Fibroblast of the aortic adventitia (primary cell): ENCODE measurements around the gene VPS45. TPM values are rescaled to one million over a fixed set of nuclear protein-coding genes. Genes with fewer than 3 reads are reported as not detected.
A peak's percentile ranks its signal among the peaks of the same experiment; 100 is the strongest.
"Not testable (repeated sequence)": the region's sequence is repeated elsewhere in the genome, so short reads cannot be mapped to it uniquely, and the experiment has no call there.

ENCODE experiments used
- DNase-seq: peaks from one replicate; pipeline ENCODE4 v3.0.0-alpha.2; 2010; ENCODE audit warnings: low read depth
- H3K4me3 ChIP-seq: 2 replicates; pipeline ENCODE4 v1.5.1; 2011; ENCODE audit warnings: low read depth, mild to moderate bottlenecking, control low read depth, low read length, moderate library complexity
- total RNA-seq: library from RNA; depleted of rRNA; stranded (reverse); fragments of >200 nt; gene quantifications from 2 replicates; pipeline ENCODE4 v1.2.3, GENCODE V29; 2012; ENCODE audit warnings: low replicate concordance
- TF ChIP-seq, protein P1 (sequence below): IDR thresholded peaks from 2 replicates; pipeline ENCODE4 v1.5.1; 2011; ENCODE audit warnings: mild to moderate bottlenecking, low read length, control low read depth, inconsistent platforms; ENCODE audit not compliant: insufficient read depth

The VPS45 gene
- total RNA-seq, 1 donor = 47.8 TPM

DNA sequence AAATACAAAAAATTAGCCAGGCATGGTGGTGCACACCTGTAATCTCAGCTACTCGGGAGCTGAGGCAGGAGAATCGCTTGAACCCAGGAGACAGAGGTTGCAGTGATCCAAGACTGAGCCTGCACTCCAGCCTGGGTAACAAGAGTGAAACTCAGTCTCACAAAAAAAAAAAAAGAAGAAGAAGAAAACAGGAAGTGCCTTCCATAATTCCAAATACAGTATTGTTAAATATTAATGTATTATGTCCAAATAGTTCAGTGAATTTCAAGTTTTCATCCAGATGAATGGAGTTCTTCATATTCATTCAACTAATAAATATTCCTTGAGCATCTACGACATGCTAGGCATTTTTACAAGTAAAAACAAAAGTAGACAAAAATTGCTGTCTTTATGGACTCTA is 115.5 kb downstream of the VPS45 start:
- DNase-seq = no peak
- TF ChIP-seq, protein P1, sequence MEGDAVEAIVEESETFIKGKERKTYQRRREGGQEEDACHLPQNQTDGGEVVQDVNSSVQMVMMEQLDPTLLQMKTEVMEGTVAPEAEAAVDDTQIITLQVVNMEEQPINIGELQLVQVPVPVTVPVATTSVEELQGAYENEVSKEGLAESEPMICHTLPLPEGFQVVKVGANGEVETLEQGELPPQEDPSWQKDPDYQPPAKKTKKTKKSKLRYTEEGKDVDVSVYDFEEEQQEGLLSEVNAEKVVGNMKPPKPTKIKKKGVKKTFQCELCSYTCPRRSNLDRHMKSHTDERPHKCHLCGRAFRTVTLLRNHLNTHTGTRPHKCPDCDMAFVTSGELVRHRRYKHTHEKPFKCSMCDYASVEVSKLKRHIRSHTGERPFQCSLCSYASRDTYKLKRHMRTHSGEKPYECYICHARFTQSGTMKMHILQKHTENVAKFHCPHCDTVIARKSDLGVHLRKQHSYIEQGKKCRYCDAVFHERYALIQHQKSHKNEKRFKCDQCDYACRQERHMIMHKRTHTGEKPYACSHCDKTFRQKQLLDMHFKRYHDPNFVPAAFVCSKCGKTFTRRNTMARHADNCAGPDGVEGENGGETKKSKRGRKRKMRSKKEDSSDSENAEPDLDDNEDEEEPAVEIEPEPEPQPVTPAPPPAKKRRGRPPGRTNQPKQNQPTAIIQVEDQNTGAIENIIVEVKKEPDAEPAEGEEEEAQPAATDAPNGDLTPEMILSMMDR = no peak
- no peak overlapping the region for H3K4me3 ChIP-seq

DNA sequence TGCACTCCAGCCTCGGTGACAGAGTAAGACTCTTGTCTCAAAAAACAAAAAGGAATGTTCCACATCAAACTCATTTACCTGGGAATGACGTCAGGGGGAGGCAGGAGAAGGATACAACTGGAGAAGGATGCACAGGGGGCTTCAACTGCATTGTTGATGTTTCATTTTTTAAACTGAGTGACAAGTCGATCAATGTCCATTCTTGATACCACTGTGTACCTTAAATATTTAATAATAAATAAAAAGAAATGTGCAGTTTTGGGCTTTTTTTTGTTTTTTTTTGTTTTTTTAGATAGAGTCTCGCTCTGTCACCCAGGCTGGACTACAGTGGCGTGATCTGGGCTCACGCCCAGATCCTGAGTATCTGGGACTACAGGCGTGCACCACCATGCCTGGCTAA is 117.9 kb downstream of the VPS45 start:
- no peak overlapping the region for H3K4me3 ChIP-seq
- TF ChIP-seq, protein P1 = no peak
- no peak for DNase-seq

DNA sequence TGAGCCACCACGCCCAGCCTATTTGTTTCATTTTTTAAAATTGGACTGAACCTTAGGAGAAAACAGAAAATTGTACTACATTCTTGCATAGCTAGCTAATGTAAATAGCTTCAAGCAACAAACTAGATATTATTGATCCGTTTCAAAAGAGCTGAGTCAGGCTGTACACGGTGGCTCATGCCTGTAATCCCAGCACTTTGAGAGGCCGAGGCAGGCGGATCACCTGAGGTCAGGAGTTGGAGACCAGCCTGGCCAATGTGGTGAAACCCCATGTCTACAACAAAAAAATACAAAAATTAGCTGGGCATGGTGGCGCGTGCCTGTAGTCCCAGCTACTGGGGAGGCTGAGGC is 118.8 kb downstream of the VPS45 start:
- not testable (repeated sequence) for DNase-seq, H3K4me3 ChIP-seq

DNA sequence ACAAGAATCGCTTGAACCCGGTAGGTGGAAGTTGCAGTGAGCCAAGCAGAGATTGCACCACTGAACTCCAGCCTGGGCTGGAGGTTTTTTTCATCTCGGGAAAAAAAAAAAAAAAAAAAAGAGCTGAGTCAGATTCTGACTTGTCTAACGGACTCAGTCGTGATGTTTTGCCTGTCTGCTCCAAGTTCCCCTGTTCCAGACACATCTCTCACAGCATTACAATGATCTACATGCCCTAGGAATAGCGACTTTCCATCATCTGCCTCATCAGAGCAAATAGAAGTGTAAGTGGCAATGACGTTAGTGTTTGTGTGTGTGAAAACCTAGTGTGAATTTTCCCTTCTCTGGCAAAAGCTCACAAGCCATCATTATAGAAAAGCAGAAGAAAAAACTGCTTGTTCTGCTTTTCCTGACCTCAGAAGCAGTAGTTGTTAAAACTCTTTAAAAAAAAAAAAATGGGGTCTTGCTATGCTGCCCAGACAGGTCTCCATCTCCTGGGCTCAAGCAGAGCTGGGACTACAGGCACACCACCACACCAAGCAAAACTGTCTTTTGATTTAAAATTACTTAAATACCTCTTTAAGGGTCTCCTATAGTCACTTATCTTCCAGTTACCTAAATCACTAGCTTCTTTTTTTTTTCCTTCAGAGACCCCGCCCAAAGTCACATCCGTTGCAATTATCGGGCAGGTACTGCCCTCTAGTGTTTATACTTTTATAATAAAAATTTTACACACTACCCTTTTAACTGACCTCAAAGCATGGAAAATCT is 119.4 kb downstream of the VPS45 start:
- TF ChIP-seq, protein P1 = peak; percentile 34
- peak overlapping the region; percentile 32 for H3K4me3 ChIP-seq
- peak; percentile 70 for DNase-seq

DNA sequence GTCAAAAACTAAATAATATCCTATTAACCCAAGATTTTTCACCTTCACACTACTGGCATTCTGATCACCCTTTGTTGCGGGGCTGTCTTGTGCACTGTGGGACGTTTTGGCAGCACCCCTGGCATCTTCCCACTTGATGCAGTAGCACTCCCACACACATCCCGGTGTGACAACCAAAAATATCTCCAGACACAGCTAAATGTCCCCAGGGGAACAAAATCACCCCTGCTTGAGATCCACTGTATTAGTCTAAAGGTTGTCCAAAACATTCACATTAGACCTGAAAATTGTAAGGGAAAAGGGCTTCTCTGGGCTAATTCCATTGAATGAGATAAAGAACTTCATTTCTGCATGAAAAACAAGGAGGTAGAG is 120.0 kb downstream of the VPS45 start:
- no peak for DNase-seq
- H3K4me3 ChIP-seq = no peak overlapping the region
- TF ChIP-seq, protein P1 = no peak

DNA sequence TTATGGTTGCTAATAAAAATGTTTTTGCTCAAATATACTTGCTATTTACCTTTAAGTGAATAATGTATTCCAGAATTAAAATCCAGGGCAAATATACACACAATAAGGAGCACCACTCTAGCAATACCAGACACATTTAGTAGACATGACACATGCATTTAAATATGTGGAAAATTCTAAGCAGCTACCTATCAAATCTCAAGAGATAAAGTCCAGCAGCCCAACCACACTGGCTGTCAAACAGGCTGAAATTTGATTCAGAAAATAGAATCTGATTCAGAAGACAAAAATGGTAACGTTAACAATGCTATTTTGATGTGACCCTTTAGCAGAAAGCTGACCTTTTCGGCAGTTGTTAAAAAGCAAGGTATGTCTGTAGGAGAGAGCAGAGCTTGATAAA is 124.4 kb downstream of the VPS45 start:
- DNase-seq = peak; percentile 88
- no peak overlapping the region for H3K4me3 ChIP-seq
- TF ChIP-seq, protein P1 = no peak

DNA sequence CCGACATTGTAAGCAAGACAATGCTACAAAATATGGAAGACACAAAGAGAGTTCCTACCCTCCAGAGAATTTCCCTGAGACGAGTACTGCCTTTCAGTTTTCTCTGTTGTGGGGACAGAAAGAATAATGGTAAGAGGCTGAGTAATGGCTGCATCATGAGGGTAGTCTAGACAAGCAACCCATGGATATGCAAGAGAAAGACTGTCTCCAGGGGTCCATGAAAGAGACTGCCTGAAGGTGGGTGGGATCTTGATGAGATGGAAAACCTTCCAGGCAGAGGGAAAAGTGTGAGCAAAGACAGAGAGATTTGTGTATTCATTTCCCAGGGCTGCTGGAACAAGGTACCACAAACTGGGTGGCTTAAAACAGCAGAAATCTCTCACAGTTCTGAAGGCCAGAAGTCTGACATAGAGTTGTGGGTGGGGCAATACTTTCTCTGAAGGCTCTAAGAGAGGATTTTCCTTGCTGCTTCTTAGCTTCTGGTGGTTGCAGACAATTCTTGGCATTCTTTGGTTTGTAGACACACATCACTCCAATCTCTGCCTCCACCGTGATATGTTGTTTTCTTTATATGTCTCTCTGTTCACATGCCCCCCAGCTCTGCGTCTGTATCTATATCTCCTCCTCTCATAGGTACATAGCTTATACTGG is 126.9 kb downstream of the VPS45 start:
- peak; percentile 60 for DNase-seq
- H3K4me3 ChIP-seq = no peak overlapping the region
- TF ChIP-seq, protein P1 = no peak

Other genes with a start within 250 kb of the VPS45 start
- gene BOLA1, start 168.2 kb upstream of the VPS45 start, total RNA-seq = 7.0 and 9.4 TPM in 2 replicates
- gene SV2A, start 149.9 kb upstream of the VPS45 start, total RNA-seq = 17.4 and 25.0 TPM in 2 replicates
- 2.8 and 24.9 TPM in 2 replicates for gene SF3B4, start 140.0 kb upstream of the VPS45 start, total RNA-seq
- 7.3 and 22.1 TPM in 2 replicates for gene MTMR11, start 130.9 kb upstream of the VPS45 start, total RNA-seq
- 17.7 and 41.7 TPM in 2 replicates for gene OTUD7B, start 57.0 kb upstream of the VPS45 start, total RNA-seq
- 27.7 and 43.6 TPM in 2 replicates for gene PLEKHO1, start 82.1 kb downstream of the VPS45 start, total RNA-seq
- gene ANP32E, start 168.3 kb downstream of the VPS45 start, total RNA-seq = 35.1 and 52.1 TPM in 2 replicates
- gene CA14, start 190.0 kb downstream of the VPS45 start, total RNA-seq = not detected in 2 replicates
- 83.5 and 110 TPM in 2 replicates for gene APH1A, start 201.2 kb downstream of the VPS45 start, total RNA-seq
- 33.3 and 76.5 TPM in 2 replicates for gene C1orf54, start 205.0 kb downstream of the VPS45 start, total RNA-seq
- 9.8 and 26.8 TPM in 2 replicates for gene CIART, start 214.8 kb downstream of the VPS45 start, total RNA-seq
- 15.8 and 40.2 TPM in 2 replicates for gene MRPS21, start 226.1 kb downstream of the VPS45 start, total RNA-seq